ENCODE data around the gene APBA1. TPM values are rescaled to one million over a fixed set of nuclear protein-coding genes. Genes with fewer than 3 reads are reported as not detected.

Gene APBA1
- polyA plus RNA-seq, 3 donors: 1.6 TPM; not detected in 2

- no peaks in the 10 kb centered on the region for H4K20me1 ChIP-seq (ENCODE audit: insufficient read depth, low read length)
- H3K27ac ChIP-seq (ENCODE audit: low read depth in 1 of 2, low read length in 2 of 2): no peak overlapping the region
- H3K9me3 ChIP-seq (replicated peaks in 1 of 2; ENCODE audit: control insufficient read depth in 1 of 2, insufficient read depth in 1 of 2, low read length in 2 of 2): no peaks in the 10 kb centered on the region
- no peak for DNase-seq
- no peaks in the 10 kb centered on the region for H3K36me3 ChIP-seq (replicated peaks in 1 of 2; ENCODE audit: control insufficient read depth in 1 of 2, insufficient read depth in 2 of 2, low read length in 2 of 2)
- H3K79me2 ChIP-seq (ENCODE audit: insufficient read depth, low read length): no peaks in the 10 kb centered on the region
- intact Hi-C loops (cut with micrococcal nuclease): no loop called here
- Mint-ChIP-seq H3K27ac (no peak overlapping the region), H3K9me3 (peaks cover 0 to under 1% (median 0%) of the 10 kb centered on the region in 7 donors), H3K36me3 (no peaks in the 10 kb centered on the region), H3K27me3 (ENCODE audit: low read depth in 3 of 3) (no peaks in the 10 kb centered on the region), H3K4me3 (no peak overlapping the region), H3K4me1 (no peaks in the 10 kb centered on the region)
- WGBS (ENCODE audit: insufficient coverage): no CpG with 5 or more reads among the region's 4 CpGs
- no peak overlapping the region for H3K4me3 ChIP-seq (replicated peaks in 1 of 3; ENCODE audit: low read depth in 2 of 3, low read length in 3 of 3)
- H3K4me2 ChIP-seq (replicated peaks; ENCODE audit: extremely low read depth, low read length, poor library complexity, severe bottlenecking): no peak overlapping the region
- H3K27me3 ChIP-seq (ENCODE audit: control insufficient read depth in 2 of 2, insufficient read depth in 2 of 2, low read length in 2 of 2): no peaks in the 10 kb centered on the region
- H2AFZ ChIP-seq (ENCODE audit: insufficient read depth, low read depth, low read length, poor library complexity, severe bottlenecking): no peak overlapping the region
- no peak for TF ChIP-seq CTCF (IDR thresholded peaks at IDR 0.05)
- H3K9ac ChIP-seq (ENCODE audit: insufficient read depth, low read length, poor library complexity, severe bottlenecking): no peak overlapping the region
- no peaks in the 10 kb centered on the region for H3K4me1 ChIP-seq (ENCODE audit: control insufficient read depth in 1 of 2, insufficient read depth in 2 of 2, low read length in 2 of 2)
Measured at GRCh38 chr9:69605406-69605805, 66.8 kb downstream of the APBA1 start.

GRCh38 chr9:69604568-69605219 is 67.5 kb downstream of the APBA1 start:
- TF ChIP-seq CTCF (IDR thresholded peaks at IDR 0.05): no peak
- H3K4me1 Mint-ChIP-seq: no peaks in the 10 kb centered on the region
- H3K9me3 Mint-ChIP-seq: peaks cover 0 to 2% (median 0%) of the 10 kb centered on the region in 7 donors
- Histone ChIP-seq H3K4me2 (replicated peaks; ENCODE audit: extremely low read depth, low read length, poor library complexity, severe bottlenecking) (no peak overlapping the region), H3K27me3 (ENCODE audit: control insufficient read depth in 2 of 2, insufficient read depth in 2 of 2, low read length in 2 of 2) (no peaks in the 10 kb centered on the region), H3K79me2 (ENCODE audit: insufficient read depth, low read length) (no peaks in the 10 kb centered on the region), H3K4me1 (ENCODE audit: control insufficient read depth in 1 of 2, insufficient read depth in 2 of 2, low read length in 2 of 2) (no peaks in the 10 kb centered on the region), H2AFZ (ENCODE audit: insufficient read depth, low read depth, low read length, poor library complexity, severe bottlenecking) (no peak overlapping the region), H3K36me3 (replicated peaks in 1 of 2; ENCODE audit: control insufficient read depth in 1 of 2, insufficient read depth in 2 of 2, low read length in 2 of 2) (no peaks in the 10 kb centered on the region), H3K27ac (ENCODE audit: low read depth in 1 of 2, low read length in 2 of 2) (no peak overlapping the region), H3K9me3 (replicated peaks in 1 of 2; ENCODE audit: control insufficient read depth in 1 of 2, insufficient read depth in 1 of 2, low read length in 2 of 2) (no peaks in the 10 kb centered on the region), H3K9ac (ENCODE audit: insufficient read depth, low read length, poor library complexity, severe bottlenecking) (no peak overlapping the region), H4K20me1 (ENCODE audit: insufficient read depth, low read length) (no peaks in the 10 kb centered on the region), H3K4me3 (replicated peaks in 1 of 3; ENCODE audit: low read depth in 2 of 3, low read length in 3 of 3) (no peak overlapping the region)
- H3K36me3 Mint-ChIP-seq: no peaks in the 10 kb centered on the region
- intact Hi-C loops (cut with micrococcal nuclease): no loop called here
- 100% methylated on average over 2 of the region's 10 CpGs for WGBS (ENCODE audit: insufficient coverage)
- no peak for DNase-seq
- no peak overlapping the region for H3K27ac Mint-ChIP-seq
- H3K27me3 Mint-ChIP-seq (ENCODE audit: low read depth in 3 of 3): no peaks in the 10 kb centered on the region
- no peak overlapping the region for H3K4me3 Mint-ChIP-seq
